Endothelial cell of umbilical vein (primary cell): ENCODE results near the gene EIF2AK3. TPM values are rescaled to one million over a fixed set of nuclear protein-coding genes. Genes with fewer than 3 reads are reported as not detected.

Experiments
- BruUV-seq: library from RNA; stranded (reverse); fragments of 400-500 nt; replicated peaks from 2 replicates; lab custom pipeline; 2021; lab: Mats Ljungman, UMichigan
- CTCF ChIA-PET: fragments of 300-600, 350-600 bp; sonication (Branson Sonifier 250); formaldehyde crosslinking; loops from one replicate; lab custom pipeline; 2021; ENCODE audit warnings: antibody characterized with exemption, inconsistent platforms; lab: Charles Lee
- POLR2A ChIA-PET: fragments of 300-600, 350-600 bp; sonication (Branson Sonifier 250); formaldehyde crosslinking; loops from one replicate; lab custom pipeline; 2021; ENCODE audit warnings: antibody characterized with exemption, inconsistent platforms; lab: Charles Lee
- DNase-seq: peaks from one replicate; pipeline ENCODE4 v3.0.0-alpha.2; 2011; ENCODE audit warnings: low read depth, low spot score
- FAIRE-seq: peaks from 2 replicates; lab custom pipeline; 2011; peaks lifted over from hg19 to GRCh38; lab: Jason Lieb, UNC
- H2AFZ ChIP-seq: 2 replicates; pipeline ENCODE4 v1.6.0; 2012; ENCODE audit warnings: low read depth, low read length, control low read depth, inconsistent platforms
- H3K27ac ChIP-seq: 2 replicates; pipeline ENCODE4 v1.5.1; 2011; ENCODE audit warnings: low read depth, mild to moderate bottlenecking, control low read depth, low read length, moderate library complexity; ENCODE audit not compliant: insufficient read depth
- H3K27me3 ChIP-seq, 2 experiments: 2 replicates each; pipeline versions ENCODE4 v1.6.0 to v1.6.1; 2011; ENCODE audit warnings: low read length in 2 of 2, mixed read lengths in 1 of 2; ENCODE audit not compliant: control insufficient read depth in 2 of 2, insufficient read depth in 2 of 2
- H3K36me3 ChIP-seq, 2 experiments: 2 replicates in 1 of 2; 3 replicates in 1 of 2; pipeline ENCODE4 v1.5.1; 2011; ENCODE audit warnings: low read length in 2 of 2, mild to moderate bottlenecking in 1 of 2, moderate library complexity in 1 of 2; ENCODE audit not compliant: control insufficient read depth in 2 of 2, insufficient read depth in 2 of 2; ENCODE audit errors: extremely low read depth in 1 of 2
- H3K4me1 ChIP-seq: 3 replicates; pipeline ENCODE4 v1.5.1; 2011; ENCODE audit warnings: mild to moderate bottlenecking, low read length; ENCODE audit not compliant: control insufficient read depth, insufficient read depth; ENCODE audit errors: extremely low read depth
- H3K4me2 ChIP-seq: 2 replicates; pipeline ENCODE4 v1.6.1; 2011; ENCODE audit warnings: low read length, control low read depth, mixed read lengths; ENCODE audit not compliant: insufficient read depth
- H3K4me3 ChIP-seq, 3 experiments: fragments of 200-600 bp in 1 of 3; sonication (generic), shearing (Covaris generic) in 1 of 3; replicated peaks in 1 of 3; 2 replicates each; pipeline ENCODE4 v1.5.1; 2011 to 2016; ENCODE audit warnings: control low read depth in 3 of 3, low read length in 3 of 3, mild to moderate bottlenecking in 2 of 3, inconsistent platforms in 1 of 3, low read depth in 1 of 3, moderate library complexity in 1 of 3; ENCODE audit not compliant: insufficient read depth in 1 of 3
- H3K79me2 ChIP-seq: 2 replicates; pipeline ENCODE4 v1.6.0; 2012; ENCODE audit warnings: low read length, inconsistent platforms; ENCODE audit not compliant: control insufficient read depth, insufficient read depth
- H3K9ac ChIP-seq: replicated peaks from 2 replicates; pipeline ENCODE3; 2011; ENCODE audit warnings: low read length, control low read depth; ENCODE audit not compliant: insufficient read depth; ENCODE audit errors: extremely low read depth
- H3K9me1 ChIP-seq: replicated peaks from 3 replicates; pipeline ENCODE4 v1.6.0; 2011; ENCODE audit warnings: mild to moderate bottlenecking, low read length; ENCODE audit not compliant: control insufficient read depth, insufficient read depth; ENCODE audit errors: extremely low read depth
- H3K9me3 ChIP-seq: replicated peaks from 2 replicates; pipeline ENCODE4 v1.5.1; 2012; ENCODE audit warnings: low read length, inconsistent platforms; ENCODE audit not compliant: control insufficient read depth, insufficient read depth
- H4K20me1 ChIP-seq: replicated peaks from 2 replicates; pipeline ENCODE3; 2011; ENCODE audit warnings: mild to moderate bottlenecking, low read length; ENCODE audit not compliant: control insufficient read depth, insufficient read depth; ENCODE audit errors: extremely low read depth
- EZH2 ChIP-seq: IDR thresholded peaks from 2 replicates; pipeline ENCODE4 v1.6.1; 2012; ENCODE audit warnings: borderline replicate concordance, low read depth, mild to moderate bottlenecking, moderate library complexity, low read length, inconsistent platforms; ENCODE audit not compliant: severe bottlenecking
- FOS ChIP-seq: IDR thresholded peaks from 2 replicates; pipeline ENCODE4 v1.6.1; 2011; ENCODE audit warnings: mild to moderate bottlenecking, low read length, moderate library complexity, borderline replicate concordance; ENCODE audit not compliant: insufficient read depth
- GATA2 ChIP-seq: IDR thresholded peaks from 2 replicates; pipeline ENCODE4 v1.7.0; 2011; ENCODE audit warnings: low read depth, mild to moderate bottlenecking, moderate library complexity, mixed read lengths, low read length; ENCODE audit not compliant: insufficient read length, insufficient read depth
- JUN ChIP-seq: IDR thresholded peaks from 2 replicates; pipeline ENCODE4 v1.6.1; 2011; ENCODE audit warnings: borderline replicate concordance, low read depth; ENCODE audit not compliant: insufficient read length, insufficient read depth
- MYC ChIP-seq: IDR thresholded peaks from one replicate; pipeline ENCODE4 v1.6.1; 2011; ENCODE audit warnings: mild to moderate bottlenecking, low read depth, low read length
- POLR2A ChIP-seq: IDR thresholded peaks from 2 replicates; pipeline ENCODE4 v1.6.1; 2012; ENCODE audit warnings: low read depth, mild to moderate bottlenecking, control low read depth, low read length
- POLR2AphosphoS5 ChIP-seq: IDR thresholded peaks from 2 replicates; pipeline ENCODE4 v1.6.1; 2012; ENCODE audit warnings: low read depth, mild to moderate bottlenecking, control low read depth, low read length, moderate library complexity; ENCODE audit not compliant: insufficient read depth
- dilution Hi-C: fragments of 300-500 bp; cut with MboI; formaldehyde crosslinking; loops from one replicate; pipeline ENCODE4 v1.15.0; 2019; ENCODE audit warnings: low sequenced_read_pairs; ENCODE audit not compliant: extremely low pct_ligation_motif_present
- intact Hi-C: fragments of 100-400 bp; cut with micrococcal nuclease; formaldehyde crosslinking; loops from one replicate; pipeline ENCODE4 v1.10.0; 2022
- polyA plus RNA-seq, 4 experiments: library from polyadenylated mRNA; depleted of rRNA in 3 of 4; stranded (reverse) in 3 of 4; unstranded in 1 of 4; fragments of >200 nt; gene quantifications; 2 replicates each; pipeline versions ENCODE4 v1.2.1 to v1.2.3, GENCODE V29; 2011 to 2012; ENCODE audit warnings: missing spikeins in 1 of 4
- total RNA-seq: library from RNA; stranded (reverse); gene quantifications from 2 replicates; pipeline ENCODE4 v1.2.3, GENCODE V29; 2021
- TF ChIP-seq, protein P1 (sequence below), 2 donors: IDR thresholded peaks; 1 replicate in 1 of 2; 2 replicates in 1 of 2; pipeline ENCODE4 v1.5.1; 2011; ENCODE audit warnings: low read length in 2 of 2, mild to moderate bottlenecking in 2 of 2, moderate library complexity in 2 of 2, control low read depth in 1 of 2, inconsistent platforms in 1 of 2, low read depth in 1 of 2; ENCODE audit not compliant: insufficient read depth in 1 of 2; ENCODE audit errors: extremely low read depth in 1 of 2
- TF ChIP-seq, protein P2 (sequence below): IDR thresholded peaks from 2 replicates; pipeline ENCODE4 v1.6.1; 2011; ENCODE audit not compliant: insufficient read depth, insufficient read length

EIF2AK3 gene
- total and polyA plus RNA-seq, 2 donors (not counting 3 experiments of a cell fraction or from before 2014, with no cell fraction given) = 5.3 to 17.3 TPM

DNA sequence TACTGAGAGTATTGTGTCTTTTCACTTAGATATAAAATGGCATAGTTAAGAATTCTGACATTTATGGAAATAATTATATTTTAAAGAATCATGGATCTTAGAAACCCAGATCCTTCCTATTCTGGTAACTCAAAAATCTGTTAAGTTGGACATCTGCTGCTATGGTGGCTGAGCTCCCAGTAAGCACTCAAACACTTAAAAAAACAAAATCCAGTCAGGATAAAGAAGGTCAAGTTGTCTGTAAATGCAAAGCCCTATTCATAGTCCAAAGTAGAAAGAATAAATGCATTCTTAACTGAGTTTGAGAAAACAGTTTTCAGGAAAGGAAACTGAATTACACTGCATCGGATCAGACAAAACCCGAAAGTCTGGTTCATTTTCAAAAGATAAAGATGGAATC, 35.6 kb downstream of the EIF2AK3 start:
- ChIA-PET CTCF (interaction anchor here (0.7 to 20.9 kb wide), 10 partner anchors 9 to 146 kb away, joined by 3 to 378 read pairs (median 4); partner anchors contain the start of gene EIF2AK3), POLR2A (no interaction called here)
- H4K20me1 ChIP-seq = no peaks in the 10 kb centered on the region
- H3K27ac ChIP-seq = no peak overlapping the region
- TF ChIP-seq MYC (no peak), JUN (no peak), GATA2 (no peak), POLR2AphosphoS5 (no peak), EZH2 (no peak), FOS (no peak), POLR2A (no peak)
- TF ChIP-seq, protein P1, sequence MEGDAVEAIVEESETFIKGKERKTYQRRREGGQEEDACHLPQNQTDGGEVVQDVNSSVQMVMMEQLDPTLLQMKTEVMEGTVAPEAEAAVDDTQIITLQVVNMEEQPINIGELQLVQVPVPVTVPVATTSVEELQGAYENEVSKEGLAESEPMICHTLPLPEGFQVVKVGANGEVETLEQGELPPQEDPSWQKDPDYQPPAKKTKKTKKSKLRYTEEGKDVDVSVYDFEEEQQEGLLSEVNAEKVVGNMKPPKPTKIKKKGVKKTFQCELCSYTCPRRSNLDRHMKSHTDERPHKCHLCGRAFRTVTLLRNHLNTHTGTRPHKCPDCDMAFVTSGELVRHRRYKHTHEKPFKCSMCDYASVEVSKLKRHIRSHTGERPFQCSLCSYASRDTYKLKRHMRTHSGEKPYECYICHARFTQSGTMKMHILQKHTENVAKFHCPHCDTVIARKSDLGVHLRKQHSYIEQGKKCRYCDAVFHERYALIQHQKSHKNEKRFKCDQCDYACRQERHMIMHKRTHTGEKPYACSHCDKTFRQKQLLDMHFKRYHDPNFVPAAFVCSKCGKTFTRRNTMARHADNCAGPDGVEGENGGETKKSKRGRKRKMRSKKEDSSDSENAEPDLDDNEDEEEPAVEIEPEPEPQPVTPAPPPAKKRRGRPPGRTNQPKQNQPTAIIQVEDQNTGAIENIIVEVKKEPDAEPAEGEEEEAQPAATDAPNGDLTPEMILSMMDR (IDR thresholded peaks at IDR 0.05; ENCODE audit: extremely low read depth in 1 of 2, insufficient read depth in 1 of 2, low read depth in 1 of 2, low read length in 2 of 2) = no peak
- TF ChIP-seq, protein P2, sequence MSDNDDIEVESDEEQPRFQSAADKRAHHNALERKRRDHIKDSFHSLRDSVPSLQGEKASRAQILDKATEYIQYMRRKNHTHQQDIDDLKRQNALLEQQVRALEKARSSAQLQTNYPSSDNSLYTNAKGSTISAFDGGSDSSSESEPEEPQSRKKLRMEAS = no peak
- no peak overlapping the region for H2AFZ ChIP-seq
- no peak overlapping the region for H3K4me3 ChIP-seq
- H3K79me2 ChIP-seq = no peaks in the 10 kb centered on the region
- DNase-seq (no peak), FAIRE-seq (no peak)
- H3K9me1 ChIP-seq = no peaks in the 10 kb centered on the region
- BruUV-seq = no TSS peak
- H3K27me3 ChIP-seq = no peaks in the 10 kb centered on the region
- intact Hi-C loops = loop anchor here (1.0 to 5.0 kb wide), 2 partner anchors 36 to 78 kb away; partner anchors contain the start of gene EIF2AK3
- no peaks in the 10 kb centered on the region for H3K4me1 ChIP-seq
- no peak overlapping the region for H3K4me2 ChIP-seq
- peaks cover 3 to 14% of the 10 kb centered on the region in 2 experiments for H3K36me3 ChIP-seq
- dilution Hi-C loops = no loop called here
- H3K9me3 ChIP-seq = no peaks in the 10 kb centered on the region
- H3K9ac ChIP-seq = no peak overlapping the region
